Keratinocyte (primary cell): Measurements from ENCODE around the gene IGFL1. TPM values are rescaled to one million over a fixed set of nuclear protein-coding genes. Genes with fewer than 3 reads are reported as not detected.

ENCODE experiments used
- DNase-seq: peaks from one replicate; pipeline ENCODE4 v3.0.0-alpha.2; 2011; ENCODE audit warnings: low read depth, missing footprints, low spot score
- FAIRE-seq: peaks from 2 replicates; lab custom pipeline; 2011; peaks lifted over from hg19 to GRCh38; lab: Jason Lieb, UNC
- H2AFZ ChIP-seq: 2 replicates; pipeline ENCODE4 v1.6.0; 2012; ENCODE audit warnings: low read length, control low read depth, inconsistent platforms; ENCODE audit not compliant: control insufficient read depth
- H3K27ac ChIP-seq: 2 replicates; pipeline ENCODE4 v1.5.1; 2011; ENCODE audit warnings: low read length; ENCODE audit not compliant: control insufficient read depth, insufficient read depth
- H3K27me3 ChIP-seq: 3 replicates; pipeline ENCODE4 v1.6.0; 2011; ENCODE audit warnings: low read length; ENCODE audit not compliant: control insufficient read depth, insufficient read depth; ENCODE audit errors: extremely low read depth
- H3K36me3 ChIP-seq, 2 experiments: 2 replicates in 1 of 2; 3 replicates in 1 of 2; pipeline ENCODE4 v1.5.1; 2011; ENCODE audit warnings: low read length in 2 of 2, mild to moderate bottlenecking in 1 of 2; ENCODE audit not compliant: control insufficient read depth in 2 of 2, insufficient read depth in 2 of 2; ENCODE audit errors: extremely low read depth in 1 of 2
- H3K4me1 ChIP-seq: 3 replicates; pipeline ENCODE4 v1.5.1; 2011; ENCODE audit warnings: low read length; ENCODE audit not compliant: control insufficient read depth, insufficient read depth; ENCODE audit errors: extremely low read depth
- H3K4me2 ChIP-seq: 3 replicates; pipeline ENCODE4 v1.6.0; 2011; ENCODE audit warnings: low read depth, low read length; ENCODE audit not compliant: control insufficient read depth, insufficient read depth; ENCODE audit errors: extremely low read depth
- H3K4me3 ChIP-seq, 3 experiments: fragments of 200-600 bp in 1 of 3; sonication (generic) in 1 of 3; 2 replicates in 2 of 3; 3 replicates in 1 of 3; pipeline ENCODE4 v1.5.1; 2011 to 2016; ENCODE audit warnings: low read length in 3 of 3, mild to moderate bottlenecking in 3 of 3, control low read depth in 2 of 3, inconsistent platforms in 1 of 3, low read depth in 1 of 3, mixed read lengths in 1 of 3, mixed run types in 1 of 3, moderate library complexity in 1 of 3; ENCODE audit not compliant: control insufficient read depth in 2 of 3, insufficient read depth in 2 of 3; ENCODE audit errors: extremely low read depth in 1 of 3
- H3K79me2 ChIP-seq: 2 replicates; pipeline ENCODE4 v1.6.0; 2012; ENCODE audit warnings: low read length; ENCODE audit not compliant: control insufficient read depth, insufficient read depth
- H3K9ac ChIP-seq: 3 replicates; pipeline ENCODE4 v1.6.0; 2011; ENCODE audit warnings: low read length; ENCODE audit not compliant: control insufficient read depth, insufficient read depth; ENCODE audit errors: extremely low read depth
- H3K9me1 ChIP-seq: 3 replicates; pipeline ENCODE4 v1.6.0; 2011; ENCODE audit warnings: low read length; ENCODE audit not compliant: control insufficient read depth, insufficient read depth; ENCODE audit errors: extremely low read depth
- H3K9me3 ChIP-seq: 2 replicates; pipeline ENCODE4 v1.5.1; 2012; ENCODE audit warnings: low read depth, low read length; ENCODE audit not compliant: control insufficient read depth
- H4K20me1 ChIP-seq: 3 replicates; pipeline ENCODE4 v1.6.0; 2011; ENCODE audit warnings: low read length; ENCODE audit not compliant: control insufficient read depth, insufficient read depth; ENCODE audit errors: extremely low read depth
- EZH2 ChIP-seq: IDR thresholded peaks from one replicate; pipeline ENCODE4 v1.6.1; 2012; ENCODE audit warnings: inconsistent platforms, mild to moderate bottlenecking, low read length, moderate library complexity
- dilution Hi-C: fragments of 300-500 bp; cut with MboI; formaldehyde crosslinking; loops from one replicate; pipeline ENCODE4 v1.7.0; 2020; ENCODE audit warnings: low sequenced_read_pairs; ENCODE audit not compliant: extremely low pct_ligation_motif_present
- polyA plus RNA-seq, 5 experiments: library from polyadenylated mRNA; depleted of rRNA in 3 of 5; stranded (reverse) in 3 of 5; stranded (forward) in 1 of 5; unstranded in 1 of 5; fragments of >200 nt; gene quantifications; 1 replicate in 1 of 5; 2 replicates in 3 of 5; 3 replicates in 1 of 5; pipeline versions ENCODE4 v1.2.1 to v1.2.3, GENCODE V29; 2011 to 2012; ENCODE audit warnings: missing spikeins in 2 of 5, low read depth in 1 of 5, low replicate concordance in 1 of 5
- TF ChIP-seq, protein P1 (sequence below), 3 experiments: IDR thresholded peaks in 1 of 3; conservative IDR thresholded peaks in 1 of 3; optimal IDR thresholded peaks in 1 of 3; 2 replicates in 2 of 3; 3 replicates in 1 of 3; pipeline versions ENCODE3 to v1.5.1; 2011; ENCODE audit warnings: low read length in 3 of 3, mild to moderate bottlenecking in 3 of 3, moderate library complexity in 2 of 3, control low read depth in 1 of 3, inconsistent platforms in 1 of 3; ENCODE audit not compliant: insufficient read depth in 2 of 3; ENCODE audit errors: extremely low read depth in 1 of 3

Gene IGFL1
- polyA plus RNA-seq, 1 donor (not counting 4 experiments of a cell fraction or from before 2014, with no cell fraction given) = 21.3 TPM

DNA sequence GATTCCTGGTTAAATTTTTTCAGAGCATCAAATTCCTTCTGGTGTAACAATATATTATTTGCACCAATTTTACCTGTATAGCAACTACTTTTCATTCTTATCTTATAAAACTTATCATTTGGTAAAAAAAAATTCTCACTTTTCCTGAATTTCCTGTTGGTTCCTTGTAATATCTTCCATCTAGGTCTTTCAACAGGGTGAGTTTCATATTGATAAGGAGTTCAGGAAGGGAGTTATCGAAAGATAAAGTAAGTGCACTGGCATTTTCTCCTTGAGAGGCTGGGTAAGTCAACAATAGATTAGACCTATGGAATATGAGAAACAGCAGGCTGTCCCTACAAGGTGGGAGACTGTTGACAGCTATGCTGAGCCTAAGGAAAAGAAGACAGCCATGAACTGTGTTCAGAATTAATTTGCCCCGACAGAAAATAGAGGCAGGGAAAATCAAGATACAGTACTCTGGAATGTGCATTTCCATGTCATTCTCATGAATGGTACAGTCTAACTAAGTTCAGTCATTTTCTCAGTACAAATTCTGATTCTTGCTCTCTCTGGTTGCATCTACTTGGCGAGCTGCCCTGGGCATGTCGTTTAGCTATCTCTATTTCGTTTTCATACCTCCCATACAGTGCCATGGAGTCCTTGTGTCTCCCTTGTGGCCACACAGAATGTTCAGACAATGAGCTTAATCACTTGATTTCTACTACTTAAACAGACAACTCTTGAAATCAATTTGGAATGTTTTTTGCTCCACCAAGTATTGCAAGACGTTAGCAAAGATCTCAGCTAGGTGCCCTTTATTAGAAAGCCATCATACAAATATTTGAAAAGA lies 9.9 kb downstream of the IGFL1 start:
- DNase-seq (no peak), FAIRE-seq (no peak)
- no peak overlapping the region for H3K4me2 ChIP-seq
- dilution Hi-C loops = no loop called here
- no peaks in the 10 kb centered on the region for H3K9me1 ChIP-seq
- no peak overlapping the region for H3K27ac ChIP-seq
- no peaks in the 10 kb centered on the region for H3K36me3 ChIP-seq
- H3K9ac ChIP-seq = no peak overlapping the region
- H3K4me1 ChIP-seq = no peaks in the 10 kb centered on the region
- peaks cover 31% of the 10 kb centered on the region for H3K27me3 ChIP-seq
- no peaks in the 10 kb centered on the region for H3K9me3 ChIP-seq
- H3K4me3 ChIP-seq = no peak overlapping the region
- H3K79me2 ChIP-seq = no peaks in the 10 kb centered on the region
- no peaks in the 10 kb centered on the region for H4K20me1 ChIP-seq
- H2AFZ ChIP-seq = no peak overlapping the region
- TF ChIP-seq, protein P1, sequence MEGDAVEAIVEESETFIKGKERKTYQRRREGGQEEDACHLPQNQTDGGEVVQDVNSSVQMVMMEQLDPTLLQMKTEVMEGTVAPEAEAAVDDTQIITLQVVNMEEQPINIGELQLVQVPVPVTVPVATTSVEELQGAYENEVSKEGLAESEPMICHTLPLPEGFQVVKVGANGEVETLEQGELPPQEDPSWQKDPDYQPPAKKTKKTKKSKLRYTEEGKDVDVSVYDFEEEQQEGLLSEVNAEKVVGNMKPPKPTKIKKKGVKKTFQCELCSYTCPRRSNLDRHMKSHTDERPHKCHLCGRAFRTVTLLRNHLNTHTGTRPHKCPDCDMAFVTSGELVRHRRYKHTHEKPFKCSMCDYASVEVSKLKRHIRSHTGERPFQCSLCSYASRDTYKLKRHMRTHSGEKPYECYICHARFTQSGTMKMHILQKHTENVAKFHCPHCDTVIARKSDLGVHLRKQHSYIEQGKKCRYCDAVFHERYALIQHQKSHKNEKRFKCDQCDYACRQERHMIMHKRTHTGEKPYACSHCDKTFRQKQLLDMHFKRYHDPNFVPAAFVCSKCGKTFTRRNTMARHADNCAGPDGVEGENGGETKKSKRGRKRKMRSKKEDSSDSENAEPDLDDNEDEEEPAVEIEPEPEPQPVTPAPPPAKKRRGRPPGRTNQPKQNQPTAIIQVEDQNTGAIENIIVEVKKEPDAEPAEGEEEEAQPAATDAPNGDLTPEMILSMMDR (optimal IDR thresholded peaks at IDR 0.05 in 1 of 3, IDR thresholded peaks at IDR 0.05 in 1 of 3, conservative IDR thresholded peaks at IDR 0.05 in 1 of 3; ENCODE audit: extremely low read depth in 1 of 3, insufficient read depth in 2 of 3, low read length in 3 of 3) = no peak
- TF ChIP-seq EZH2 = no peak

GRCh38 chr19:46240693-46241092 lies 11.2 kb downstream of the IGFL1 start:
- TF ChIP-seq EZH2 = no peak
- TF ChIP-seq, protein P1 (optimal IDR thresholded peaks at IDR 0.05 in 1 of 3, IDR thresholded peaks at IDR 0.05 in 1 of 3, conservative IDR thresholded peaks at IDR 0.05 in 1 of 3; ENCODE audit: extremely low read depth in 1 of 3, insufficient read depth in 2 of 3, low read length in 3 of 3) = no peak
- no peaks in the 10 kb centered on the region for H4K20me1 ChIP-seq
- no peak overlapping the region for H3K9ac ChIP-seq
- DNase-seq = no peak
- H3K27me3 ChIP-seq = peaks cover 37% of the 10 kb centered on the region
- dilution Hi-C loops = no loop called here
- H3K4me2 ChIP-seq = no peak overlapping the region
- no peak for FAIRE-seq
- no peak overlapping the region for H3K4me3 ChIP-seq
- H3K27ac ChIP-seq = no peak overlapping the region
- H2AFZ ChIP-seq = no peak overlapping the region
- H3K9me3 ChIP-seq = no peaks in the 10 kb centered on the region
- no peaks in the 10 kb centered on the region for H3K79me2 ChIP-seq
- H3K36me3 ChIP-seq = no peaks in the 10 kb centered on the region
- no peaks in the 10 kb centered on the region for H3K4me1 ChIP-seq
- no peaks in the 10 kb centered on the region for H3K9me1 ChIP-seq
